ENCODE data around the gene FBXO27.
"Not testable (repeated sequence)": the region's sequence is repeated elsewhere in the genome, so short reads cannot be mapped to it uniquely, and the experiment has no call there.

FBXO27 gene

DNA sequence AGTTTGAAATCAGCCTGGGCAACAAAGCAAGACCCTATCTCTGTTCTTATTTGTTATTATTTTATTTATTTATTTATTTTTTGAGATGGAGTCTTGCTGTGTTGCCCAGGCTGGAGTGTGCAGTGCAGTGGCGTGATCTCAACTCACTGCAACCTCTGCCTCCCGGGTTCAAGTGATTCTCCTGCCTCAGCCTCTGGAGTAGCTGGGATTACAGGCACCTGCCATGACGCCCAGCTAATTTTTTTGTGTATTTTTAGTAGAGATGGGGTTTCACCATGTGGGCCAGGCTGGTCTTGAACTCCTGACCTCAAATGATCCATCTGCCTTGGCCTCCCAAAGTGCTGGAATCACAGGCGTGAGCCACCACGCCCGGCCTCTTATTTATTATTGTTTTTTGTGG, 44.6 kb downstream of the FBXO27 start:
- not testable (repeated sequence) for H3K9ac ChIP-seq (ENCODE audit: low read depth, low read length); ATAC-seq (ENCODE audit: insufficient read depth, low read depth); DNase-seq

GRCh38 chr19:38985262-38985661, 47.1 kb downstream of the FBXO27 start:
- Histone ChIP-seq H2AFZ (ENCODE audit: low read depth, low read length) (no peak overlapping the region), H4K20me1 (ENCODE audit: insufficient read depth, low read length) (no peaks in the 10 kb centered on the region)
- ATAC-seq (ENCODE audit: insufficient read depth, low read depth) = no peak

More for the DNA sequence above, 44.6 kb downstream of the FBXO27 start:
- not testable (repeated sequence) for H3K4me1 ChIP-seq (ENCODE audit: insufficient read depth, low read length); H3K4me2 ChIP-seq (ENCODE audit: insufficient read depth, low read length); H3K79me2 ChIP-seq (ENCODE audit: insufficient read depth, low read length); H4K20me1 ChIP-seq (ENCODE audit: insufficient read depth, low read length); H3K27me3 ChIP-seq (ENCODE audit: insufficient read depth, low read length, poor library complexity); H3K4me3 ChIP-seq (ENCODE audit: low read depth in 1 of 2, low read length in 2 of 2); H3K27ac ChIP-seq (ENCODE audit: low read length); H3K36me3 ChIP-seq (ENCODE audit: insufficient read depth, low read length); H3K9me3 ChIP-seq (ENCODE audit: insufficient read depth, low read length, severe bottlenecking); H2AFZ ChIP-seq (ENCODE audit: low read depth, low read length)

GRCh38 chr19:38980583-38981374, 51.6 kb downstream of the FBXO27 start:
- H4K20me1 ChIP-seq (ENCODE audit: insufficient read depth, low read length) = no peaks in the 10 kb centered on the region
- H3K4me1 ChIP-seq (ENCODE audit: insufficient read depth, low read length) = no peaks in the 10 kb centered on the region
- no peaks in the 10 kb centered on the region for H3K27me3 ChIP-seq (ENCODE audit: insufficient read depth, low read length, poor library complexity)
- ATAC-seq (ENCODE audit: insufficient read depth, low read depth) = no peak
- H3K4me3 ChIP-seq (ENCODE audit: low read depth in 1 of 2, low read length in 2 of 2) = no peak overlapping the region
- no peak overlapping the region for H2AFZ ChIP-seq (ENCODE audit: low read depth, low read length)
- no peak overlapping the region for H3K9ac ChIP-seq (ENCODE audit: low read depth, low read length)
- no peak overlapping the region for H3K27ac ChIP-seq (ENCODE audit: low read length)
- H3K4me2 ChIP-seq (ENCODE audit: insufficient read depth, low read length) = no peak overlapping the region
- DNase-seq = no peak
- H3K36me3 ChIP-seq (ENCODE audit: insufficient read depth, low read length) = no peaks in the 10 kb centered on the region
- TF ChIP-seq, protein P1, sequence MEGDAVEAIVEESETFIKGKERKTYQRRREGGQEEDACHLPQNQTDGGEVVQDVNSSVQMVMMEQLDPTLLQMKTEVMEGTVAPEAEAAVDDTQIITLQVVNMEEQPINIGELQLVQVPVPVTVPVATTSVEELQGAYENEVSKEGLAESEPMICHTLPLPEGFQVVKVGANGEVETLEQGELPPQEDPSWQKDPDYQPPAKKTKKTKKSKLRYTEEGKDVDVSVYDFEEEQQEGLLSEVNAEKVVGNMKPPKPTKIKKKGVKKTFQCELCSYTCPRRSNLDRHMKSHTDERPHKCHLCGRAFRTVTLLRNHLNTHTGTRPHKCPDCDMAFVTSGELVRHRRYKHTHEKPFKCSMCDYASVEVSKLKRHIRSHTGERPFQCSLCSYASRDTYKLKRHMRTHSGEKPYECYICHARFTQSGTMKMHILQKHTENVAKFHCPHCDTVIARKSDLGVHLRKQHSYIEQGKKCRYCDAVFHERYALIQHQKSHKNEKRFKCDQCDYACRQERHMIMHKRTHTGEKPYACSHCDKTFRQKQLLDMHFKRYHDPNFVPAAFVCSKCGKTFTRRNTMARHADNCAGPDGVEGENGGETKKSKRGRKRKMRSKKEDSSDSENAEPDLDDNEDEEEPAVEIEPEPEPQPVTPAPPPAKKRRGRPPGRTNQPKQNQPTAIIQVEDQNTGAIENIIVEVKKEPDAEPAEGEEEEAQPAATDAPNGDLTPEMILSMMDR (IDR thresholded peaks at IDR 0.05; ENCODE audit: borderline replicate concordance, extremely low read depth, low read length, poor library complexity, severe bottlenecking) = no peak
- TF ChIP-seq EZH2 (IDR thresholded peaks at IDR 0.05; ENCODE audit: borderline replicate concordance, low read depth, low read length, severe bottlenecking) = no peak
- no peaks in the 10 kb centered on the region for H3K79me2 ChIP-seq (ENCODE audit: insufficient read depth, low read length)
- H3K9me3 ChIP-seq (ENCODE audit: insufficient read depth, low read length, severe bottlenecking) = peaks cover 14% of the 10 kb centered on the region

More at GRCh38 chr19:38985262-38985661, 47.1 kb downstream of the FBXO27 start:
- Histone ChIP-seq H3K4me1 (ENCODE audit: insufficient read depth, low read length) (no peaks in the 10 kb centered on the region), H3K27me3 (ENCODE audit: insufficient read depth, low read length, poor library complexity) (no peaks in the 10 kb centered on the region), H3K79me2 (ENCODE audit: insufficient read depth, low read length) (no peaks in the 10 kb centered on the region), H3K9ac (ENCODE audit: low read depth, low read length) (no peak overlapping the region), H3K36me3 (ENCODE audit: insufficient read depth, low read length) (no peaks in the 10 kb centered on the region), H3K4me2 (ENCODE audit: insufficient read depth, low read length) (no peak overlapping the region), H3K4me3 (ENCODE audit: low read depth in 1 of 2, low read length in 2 of 2) (no peak overlapping the region), H3K27ac (ENCODE audit: low read length) (no peak overlapping the region), H3K9me3 (ENCODE audit: insufficient read depth, low read length, severe bottlenecking) (peaks cover 10% of the 10 kb centered on the region)
- TF ChIP-seq, protein P1 (IDR thresholded peaks at IDR 0.05; ENCODE audit: borderline replicate concordance, extremely low read depth, low read length, poor library complexity, severe bottlenecking) = no peak
- TF ChIP-seq EZH2 (IDR thresholded peaks at IDR 0.05; ENCODE audit: borderline replicate concordance, low read depth, low read length, severe bottlenecking) = no peak
- DNase-seq = no peak

- no peaks in the 10 kb centered on the region for H3K4me1 ChIP-seq (ENCODE audit: insufficient read depth, low read length)
- no peak overlapping the region for H3K4me3 ChIP-seq (ENCODE audit: low read depth in 1 of 2, low read length in 2 of 2)
- peaks cover 14% of the 10 kb centered on the region for H3K9me3 ChIP-seq (ENCODE audit: insufficient read depth, low read length, severe bottlenecking)
- no peaks in the 10 kb centered on the region for H3K27me3 ChIP-seq (ENCODE audit: insufficient read depth, low read length, poor library complexity)
- DNase-seq (no peak), ATAC-seq (ENCODE audit: insufficient read depth, low read depth) (no peak)
- H3K27ac ChIP-seq (ENCODE audit: low read length) = no peak overlapping the region
- no peak overlapping the region for H2AFZ ChIP-seq (ENCODE audit: low read depth, low read length)
- no peak overlapping the region for H3K4me2 ChIP-seq (ENCODE audit: insufficient read depth, low read length)
- no peak overlapping the region for H3K9ac ChIP-seq (ENCODE audit: low read depth, low read length)
- H4K20me1 ChIP-seq (ENCODE audit: insufficient read depth, low read length) = no peaks in the 10 kb centered on the region
- TF ChIP-seq, protein P1 (IDR thresholded peaks at IDR 0.05; ENCODE audit: borderline replicate concordance, extremely low read depth, low read length, poor library complexity, severe bottlenecking) = no peak
- no peak for TF ChIP-seq EZH2 (IDR thresholded peaks at IDR 0.05; ENCODE audit: borderline replicate concordance, low read depth, low read length, severe bottlenecking)
- no peaks in the 10 kb centered on the region for H3K79me2 ChIP-seq (ENCODE audit: insufficient read depth, low read length)
- H3K36me3 ChIP-seq (ENCODE audit: insufficient read depth, low read length) = no peaks in the 10 kb centered on the region
Observed at GRCh38 chr19:38979812-38980211, 52.5 kb downstream of the FBXO27 start.
